Superior temporal gyrus (tissue), 1 donor: ENCODE data around the gene KIF11.

ENCODE experiments used
- DNase-seq: peaks from one replicate; pipeline ENCODE4 v3.0.0-alpha.2; 2016; ENCODE audit errors: extremely low spot score

The KIF11 gene

DNA sequence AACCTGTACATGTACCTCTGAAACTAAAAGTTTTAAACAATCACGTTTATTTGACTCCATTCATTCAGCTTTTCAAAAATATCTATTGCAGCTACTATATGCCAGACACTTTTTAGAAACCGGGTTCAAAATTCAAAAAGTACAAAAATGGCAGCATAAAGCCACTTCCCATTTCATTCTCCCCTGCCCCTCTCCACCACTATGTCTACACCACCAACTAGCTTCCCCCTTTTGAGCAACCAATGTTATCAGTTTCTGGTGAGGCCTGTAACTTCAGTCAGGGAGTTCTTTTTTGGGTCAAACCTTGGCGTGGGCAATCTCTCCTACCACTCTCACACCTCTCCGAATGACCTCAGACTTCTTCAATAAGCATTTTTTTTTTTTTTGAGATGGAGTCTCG, 85.3 kb downstream of the KIF11 start:
- no peak for DNase-seq

DNA sequence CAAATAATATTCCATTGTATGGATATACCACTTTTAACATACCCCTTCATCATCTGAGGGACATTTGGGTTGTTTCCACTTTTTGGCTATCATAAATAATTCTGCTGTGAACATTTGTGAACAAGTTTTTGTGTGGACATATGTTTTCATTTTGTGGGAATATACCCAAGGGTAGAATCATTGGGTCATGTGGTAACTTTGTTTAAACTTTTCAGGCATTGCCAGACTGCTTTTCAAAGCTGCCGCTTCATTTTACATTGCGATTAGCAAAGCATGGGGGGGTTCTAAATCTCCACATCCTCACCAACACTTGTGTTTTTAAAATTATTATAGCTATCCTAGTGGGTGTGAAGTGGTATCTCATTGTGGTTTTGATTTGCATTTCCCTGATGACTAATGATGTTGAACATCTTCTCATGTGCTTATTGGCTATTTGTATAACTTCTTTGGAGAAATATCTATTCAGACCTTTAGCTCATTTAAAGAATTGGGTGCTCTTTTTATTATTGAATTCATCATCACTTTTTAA, 88.4 kb downstream of the KIF11 start:
- no peak for DNase-seq

DNA sequence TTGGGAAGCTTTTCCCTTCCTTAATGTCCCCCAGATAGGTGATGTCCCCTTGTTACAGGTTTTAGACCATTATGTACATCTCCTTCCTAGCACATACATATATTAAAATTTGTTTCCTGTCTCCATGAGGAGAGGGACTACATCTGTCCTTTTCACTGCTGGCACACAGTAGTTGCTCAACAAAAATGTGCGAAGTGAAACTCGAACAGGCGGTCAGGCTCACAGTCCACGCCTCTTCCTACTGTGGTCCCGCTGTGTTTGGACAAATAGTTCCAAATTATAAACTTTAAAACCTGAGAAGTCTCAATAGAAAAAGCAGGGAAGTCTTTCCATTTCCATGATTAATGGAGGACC, 95.6 kb downstream of the KIF11 start:
- DNase-seq: no peak

DNA sequence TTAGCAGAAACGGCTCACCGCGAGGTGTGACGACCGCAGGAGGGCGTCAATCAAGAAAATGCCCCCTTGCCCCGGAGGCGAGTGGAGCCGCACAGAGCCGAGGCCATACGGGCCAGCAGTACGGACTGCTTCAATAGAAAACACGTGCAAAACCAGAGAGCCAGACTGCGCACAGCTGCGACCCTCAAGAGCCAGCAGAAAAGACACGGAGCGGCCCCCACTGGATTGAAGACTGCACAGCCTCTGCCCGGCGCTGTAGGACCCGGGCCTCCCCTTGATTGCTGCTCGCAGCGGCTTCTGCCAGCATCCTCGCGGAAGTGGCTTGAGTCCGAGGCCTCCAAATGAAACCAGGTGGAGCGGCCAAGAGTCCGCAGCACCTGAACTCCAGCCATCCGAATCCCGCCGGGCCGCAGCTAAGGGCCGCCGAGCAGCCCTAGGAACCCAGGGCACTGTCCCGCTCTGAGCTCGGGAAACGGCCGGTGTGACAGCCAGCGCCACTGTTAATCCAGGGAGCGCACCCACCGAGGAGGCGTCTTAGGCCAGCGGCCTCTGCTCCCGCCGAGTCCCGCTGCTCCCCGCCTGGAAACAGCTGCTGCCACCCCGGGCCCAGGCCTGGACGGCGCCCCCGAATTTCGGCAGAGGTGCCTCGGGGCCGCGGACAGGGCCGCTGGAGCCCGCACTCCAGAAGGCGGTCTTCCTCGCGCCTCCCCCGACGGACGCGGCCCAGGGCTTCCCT, 96.2 kb downstream of the KIF11 start:
- DNase-seq: no peak

DNA sequence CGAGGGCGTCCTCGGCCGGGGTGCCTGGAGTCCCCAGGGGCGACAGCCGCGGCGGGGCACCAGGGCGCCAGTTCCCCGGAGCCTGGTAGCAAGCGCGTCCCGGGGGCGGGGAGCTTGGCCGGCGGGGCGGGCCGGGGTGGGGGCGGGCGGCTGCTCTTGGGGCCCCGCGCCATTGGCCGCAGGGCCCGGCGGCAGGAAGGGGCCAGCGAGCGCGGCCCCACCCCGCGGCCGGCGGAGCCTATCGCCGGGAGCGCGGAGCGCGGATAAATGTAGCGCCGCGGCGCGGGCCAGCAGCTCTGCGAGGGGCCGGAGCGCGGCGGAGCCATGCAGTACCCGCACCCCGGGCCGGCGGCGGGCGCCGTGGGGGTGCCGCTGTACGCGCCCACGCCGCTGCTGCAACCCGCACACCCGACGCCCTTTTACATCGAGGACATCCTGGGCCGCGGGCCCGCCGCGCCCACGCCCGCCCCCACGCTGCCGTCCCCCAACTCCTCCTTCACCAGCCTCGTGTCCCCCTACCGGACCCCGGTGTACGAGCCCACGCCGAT, 96.8 kb downstream of the KIF11 start, which contains the start of gene HHEX:
HHEX (plus strand) TSS at position 293 of the 548 bp plus-strand sequence; CDS start at position 325, 32 bp downstream.
- no peak for DNase-seq

DNA sequence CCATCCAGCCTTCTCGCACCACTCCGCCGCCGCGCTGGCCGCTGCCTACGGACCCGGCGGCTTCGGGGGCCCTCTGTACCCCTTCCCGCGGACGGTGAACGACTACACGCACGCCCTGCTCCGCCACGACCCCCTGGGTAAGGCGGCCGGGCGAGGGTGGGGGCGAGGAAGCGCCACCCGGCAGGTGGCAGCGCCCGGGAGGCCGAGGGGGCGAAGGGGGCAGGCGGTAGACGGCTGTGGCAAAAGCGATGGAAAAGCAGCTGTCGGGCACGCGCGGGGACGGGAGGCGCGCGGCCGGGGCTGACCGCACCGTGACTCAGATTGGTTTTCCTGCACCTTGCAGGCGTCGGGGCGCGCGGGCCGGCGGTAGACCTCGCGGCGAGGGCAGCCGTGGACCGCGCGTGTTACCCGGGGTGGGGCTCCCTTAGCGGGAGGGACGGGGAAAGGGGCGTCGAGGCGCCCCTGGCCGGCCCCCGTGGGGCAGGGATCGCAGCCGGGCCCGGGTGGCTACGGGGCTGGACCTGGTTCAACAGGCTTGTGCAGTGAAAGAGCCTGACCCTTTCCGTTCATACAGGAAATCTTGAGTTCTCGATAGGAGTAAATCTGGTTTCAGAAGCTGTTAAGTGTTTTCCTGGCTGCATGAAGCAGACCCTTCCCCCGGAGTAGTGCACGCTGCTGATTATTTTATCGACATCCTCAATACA, 97.4 kb downstream of the KIF11 start:
- no peak for DNase-seq

DNA sequence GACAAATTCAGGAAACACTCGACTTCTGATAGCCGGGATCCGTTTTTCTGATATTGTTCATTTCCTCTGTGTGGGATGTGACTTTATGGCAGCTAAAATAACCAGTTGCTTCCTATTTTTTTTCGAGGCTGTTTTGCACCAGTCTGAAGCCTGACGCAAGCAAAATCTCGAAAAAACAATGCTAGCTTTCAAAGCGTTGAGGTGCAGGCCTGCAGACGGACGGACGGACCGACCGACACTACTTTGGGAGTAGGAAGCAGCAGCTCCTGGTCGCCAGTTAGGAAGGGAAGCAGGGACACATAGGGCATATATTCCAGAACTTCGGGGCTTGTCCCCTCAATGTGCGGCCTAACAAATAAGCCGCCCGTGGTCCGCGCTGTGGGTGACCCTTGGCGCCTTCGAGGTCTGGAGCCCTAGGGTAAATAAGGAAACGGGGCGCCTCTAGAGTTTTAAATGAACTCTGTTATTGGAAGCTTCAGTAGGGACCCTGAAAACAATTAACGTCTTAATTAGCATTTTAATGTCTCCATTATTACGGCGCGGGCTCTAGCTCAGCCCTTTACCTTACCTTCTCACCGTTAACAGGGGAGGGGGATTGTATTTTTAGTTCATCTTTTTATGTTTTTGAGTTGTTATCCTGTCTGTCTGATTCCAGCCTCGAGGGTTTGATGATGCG, 98.1 kb downstream of the KIF11 start:
- no peak for DNase-seq

DNA sequence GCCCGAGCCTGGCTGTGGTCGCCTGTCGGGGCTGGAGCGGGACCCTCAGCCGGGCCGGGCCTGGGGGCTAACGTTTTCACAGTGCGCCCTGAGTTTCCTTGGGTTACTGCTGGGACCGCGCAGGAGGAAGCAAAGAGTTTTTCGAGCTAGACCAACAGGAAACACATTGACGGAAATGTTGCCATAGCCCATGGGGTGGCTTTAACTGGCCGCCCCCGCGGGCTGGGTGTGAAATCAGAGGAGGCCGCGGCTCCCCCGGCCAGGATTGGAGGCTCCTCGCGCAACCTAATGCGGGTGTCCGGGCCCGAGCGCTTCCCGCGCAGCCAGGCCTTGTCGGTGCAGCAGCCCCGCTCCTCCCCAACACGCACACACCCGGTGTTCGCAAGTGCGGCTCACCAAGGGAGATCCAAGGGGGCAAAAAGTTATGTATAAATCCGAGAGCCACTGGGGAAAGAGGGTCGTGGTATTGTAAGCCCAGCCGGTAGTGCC, 98.7 kb downstream of the KIF11 start:
- no peak for DNase-seq

DNA sequence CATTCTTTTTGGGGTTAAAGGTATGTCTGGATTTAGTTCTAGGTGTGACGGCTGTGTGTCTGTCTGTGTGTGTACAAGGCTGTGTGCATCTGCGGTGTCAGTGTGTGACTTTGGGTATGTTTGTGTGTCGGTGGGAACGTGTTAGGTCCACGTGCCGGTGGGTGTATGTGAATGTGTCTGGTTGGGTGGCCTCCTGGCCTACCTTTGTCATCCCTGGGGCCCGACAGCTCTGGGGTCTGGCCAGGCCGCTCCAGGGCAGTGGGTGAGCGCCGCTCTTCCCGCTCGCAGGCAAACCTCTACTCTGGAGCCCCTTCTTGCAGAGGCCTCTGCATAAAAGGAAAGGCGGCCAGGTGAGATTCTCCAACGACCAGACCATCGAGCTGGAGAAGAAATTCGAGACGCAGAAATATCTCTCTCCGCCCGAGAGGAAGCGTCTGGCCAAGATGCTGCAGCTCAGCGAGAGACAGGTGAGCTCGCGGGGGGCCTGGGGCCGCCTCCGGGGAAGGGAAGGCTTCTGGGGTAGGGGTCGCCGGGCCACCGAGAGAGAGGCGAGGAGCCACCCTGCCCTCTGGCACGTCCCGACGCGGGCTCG, 99.2 kb downstream of the KIF11 start:
- no peak for DNase-seq

DNA sequence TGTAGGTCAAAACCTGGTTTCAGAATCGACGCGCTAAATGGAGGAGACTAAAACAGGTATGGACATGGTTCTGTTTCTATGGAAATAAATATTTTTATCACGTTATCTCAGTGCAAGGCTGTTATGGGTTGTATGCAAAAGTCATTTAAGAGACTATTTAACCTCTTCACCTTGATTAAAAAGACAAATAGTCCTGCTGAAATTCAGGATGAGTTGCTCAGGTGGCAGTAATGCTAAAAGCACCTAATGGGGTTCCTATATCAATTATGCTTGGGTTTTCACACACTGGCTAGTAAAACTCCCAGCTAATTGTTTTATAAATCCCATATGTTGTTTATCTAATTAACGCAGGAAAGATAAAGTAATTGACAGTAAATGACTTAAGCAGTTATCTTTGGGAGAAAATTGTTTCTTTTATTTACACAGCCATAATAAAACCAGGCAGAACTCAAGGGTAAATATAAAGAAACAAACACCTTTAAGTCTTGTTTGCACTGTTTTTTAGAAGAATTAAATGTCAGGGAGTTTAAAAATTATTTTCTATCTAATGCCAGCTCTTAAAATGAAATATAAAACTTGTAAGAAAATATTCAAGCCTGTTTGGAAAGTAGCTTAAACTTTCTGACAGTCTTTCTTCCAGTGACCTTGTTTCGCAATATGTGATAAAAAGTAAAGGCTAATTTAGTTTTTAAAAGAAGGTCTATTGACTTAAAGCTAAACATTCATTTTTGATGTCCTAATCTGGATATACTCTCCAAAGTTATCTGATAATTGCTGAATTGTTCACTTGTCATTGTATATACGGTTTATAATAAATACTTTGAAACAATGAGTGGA, 100.0 kb downstream of the KIF11 start:
- DNase-seq: no peak

DNA sequence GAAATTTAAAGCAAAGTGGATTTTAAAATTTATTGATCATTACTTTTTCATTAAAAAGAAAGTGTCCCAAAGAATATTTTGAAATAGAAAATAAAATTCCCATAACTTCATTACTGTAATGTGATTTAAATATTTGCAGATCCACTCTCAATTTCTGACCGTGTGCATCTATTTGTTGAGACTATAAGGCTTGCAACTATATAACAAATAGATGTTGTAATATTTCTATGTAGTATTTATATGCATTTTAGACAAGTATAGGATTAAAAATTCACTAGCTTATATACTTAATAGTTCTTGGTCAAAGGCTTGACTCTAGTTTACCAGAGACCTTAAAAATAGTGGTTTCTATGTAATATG, 100.6 kb downstream of the KIF11 start:
- DNase-seq: no peak

DNA sequence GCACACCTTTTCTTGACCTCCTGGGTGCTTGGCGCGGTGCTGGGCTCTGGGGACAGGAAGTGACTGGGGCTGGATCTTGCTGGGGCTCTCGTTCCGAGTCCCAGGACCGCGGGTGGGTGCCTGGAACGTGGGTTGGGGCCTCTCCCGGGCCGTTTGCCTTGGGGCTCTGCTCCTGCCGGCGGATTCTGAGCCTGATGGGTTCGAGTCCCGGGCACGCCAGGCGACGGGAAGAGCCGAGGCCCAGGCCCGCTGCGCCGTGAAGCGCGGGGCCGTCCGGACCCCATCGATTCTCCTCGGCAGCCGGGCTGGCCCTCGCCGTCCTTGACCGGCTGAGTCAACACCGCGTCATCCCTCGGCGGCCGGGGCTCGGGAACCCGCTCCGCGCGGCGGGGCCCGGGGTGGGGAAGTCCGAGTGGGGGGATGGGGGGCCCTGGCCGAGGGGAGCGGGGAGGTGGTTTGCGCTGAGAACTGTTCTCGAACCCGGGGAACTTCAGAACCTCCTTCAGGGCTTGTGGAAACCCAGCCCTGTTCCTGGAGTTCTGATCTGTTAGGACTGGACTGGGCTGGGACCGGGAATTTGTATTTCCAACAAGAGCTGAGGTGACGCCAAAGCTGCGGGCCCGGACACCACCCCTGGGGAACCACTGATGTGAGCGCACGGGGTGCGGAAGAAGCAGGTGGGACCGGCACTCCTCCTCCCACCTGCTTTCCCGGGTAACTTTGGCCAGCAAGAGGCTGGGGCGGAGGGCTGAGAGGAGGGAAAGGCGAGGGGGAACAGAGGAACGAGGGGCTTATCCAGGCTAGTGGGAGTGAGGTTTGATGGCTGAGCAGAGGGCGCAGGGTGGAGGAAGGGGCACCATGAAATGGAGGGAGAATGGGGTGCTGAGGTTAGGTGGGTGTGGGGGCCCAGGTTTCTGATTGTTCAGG, 103.0 kb downstream of the KIF11 start:
- no peak for DNase-seq

DNA sequence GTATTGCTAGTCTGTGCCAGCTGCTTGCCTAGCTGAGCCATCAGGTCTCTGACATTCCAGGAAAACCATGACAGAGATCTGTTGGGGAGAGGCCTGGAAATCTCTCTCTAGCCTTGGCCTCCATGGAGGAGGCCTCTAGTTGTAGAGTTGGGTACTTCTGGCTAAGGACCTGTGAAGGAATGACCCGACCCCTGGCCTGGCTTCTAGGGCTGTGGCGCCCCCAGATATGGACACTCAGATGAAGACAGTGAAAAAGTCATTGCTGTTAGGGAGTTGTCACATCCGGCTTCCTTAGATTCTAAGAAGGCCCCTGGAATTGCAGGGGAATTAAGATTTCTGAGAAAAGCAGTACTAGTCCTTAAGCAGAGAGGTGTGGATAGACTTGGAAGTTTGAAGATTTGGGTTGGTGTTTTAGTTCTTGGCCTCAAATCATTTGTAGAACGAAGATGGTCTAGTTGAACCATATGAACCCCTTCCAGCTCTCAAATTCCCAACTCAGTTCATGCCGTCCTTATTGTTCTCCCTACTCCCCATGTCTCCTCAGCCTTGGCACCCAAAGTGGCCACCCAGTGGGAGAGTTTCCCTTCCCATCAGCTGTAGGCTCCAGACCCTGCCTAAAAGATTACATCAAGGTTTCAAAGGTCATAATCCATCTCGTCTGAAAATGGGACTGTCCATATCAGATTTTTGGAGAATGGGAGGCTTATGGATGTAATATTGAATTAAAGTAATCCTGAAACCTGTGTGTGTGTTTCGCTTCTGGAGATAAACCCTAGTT, 103.9 kb downstream of the KIF11 start:
- no peak for DNase-seq

DNA sequence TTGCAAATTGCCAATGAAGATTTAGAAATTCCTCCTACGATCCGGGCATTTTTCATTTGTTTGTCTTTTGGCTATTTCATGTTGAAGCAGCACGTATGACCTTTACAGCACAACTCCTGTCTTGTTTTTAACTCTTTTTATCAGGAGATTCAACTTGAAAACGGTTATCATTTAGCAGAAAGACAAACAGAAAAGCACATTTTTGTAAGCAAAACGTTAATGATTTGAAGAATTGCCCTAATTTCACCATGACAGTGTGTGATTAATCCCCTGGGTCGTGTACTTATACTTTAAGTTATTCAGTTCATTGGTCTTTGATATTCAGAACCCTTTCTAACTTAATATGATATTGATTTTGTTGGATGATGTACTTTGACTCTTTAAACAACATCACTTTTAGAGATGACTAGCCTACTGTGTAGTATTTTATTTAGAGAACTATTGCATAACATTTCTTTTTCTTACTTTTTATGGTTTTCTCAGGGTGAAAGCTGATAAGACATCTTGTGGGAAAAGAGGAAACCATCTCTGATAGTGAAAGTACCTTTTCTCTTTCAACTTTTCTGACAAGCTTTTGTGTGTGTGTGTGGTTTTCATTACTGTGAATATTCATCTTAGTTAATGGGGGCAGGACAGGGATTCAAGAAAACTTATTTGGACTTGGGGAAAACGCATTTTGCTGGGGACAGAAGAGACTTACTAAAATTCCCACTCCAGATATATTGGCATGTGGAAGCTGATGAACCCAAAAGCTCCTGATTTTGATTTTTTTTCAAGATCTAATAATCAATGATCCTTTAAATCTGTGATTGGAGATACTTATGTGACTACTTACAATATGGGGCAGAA, 105.0 kb downstream of the KIF11 start:
- DNase-seq: no peak

DNA sequence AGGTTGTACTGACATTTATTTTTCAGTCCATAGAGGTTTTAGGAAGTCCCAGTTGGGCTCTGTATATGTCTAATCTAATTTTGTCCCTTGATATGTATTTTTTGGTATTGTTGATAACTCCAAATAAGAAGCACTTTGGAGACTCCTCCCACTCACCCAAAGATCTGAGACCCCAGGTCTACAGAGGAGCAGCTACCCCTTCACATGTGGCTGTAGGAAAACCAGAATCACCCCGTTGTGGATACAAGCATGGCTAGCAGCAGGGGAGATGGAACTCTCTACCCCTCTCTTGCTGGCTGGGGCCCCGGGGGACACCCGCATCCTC, 106.2 kb downstream of the KIF11 start:
- DNase-seq: no peak

DNA sequence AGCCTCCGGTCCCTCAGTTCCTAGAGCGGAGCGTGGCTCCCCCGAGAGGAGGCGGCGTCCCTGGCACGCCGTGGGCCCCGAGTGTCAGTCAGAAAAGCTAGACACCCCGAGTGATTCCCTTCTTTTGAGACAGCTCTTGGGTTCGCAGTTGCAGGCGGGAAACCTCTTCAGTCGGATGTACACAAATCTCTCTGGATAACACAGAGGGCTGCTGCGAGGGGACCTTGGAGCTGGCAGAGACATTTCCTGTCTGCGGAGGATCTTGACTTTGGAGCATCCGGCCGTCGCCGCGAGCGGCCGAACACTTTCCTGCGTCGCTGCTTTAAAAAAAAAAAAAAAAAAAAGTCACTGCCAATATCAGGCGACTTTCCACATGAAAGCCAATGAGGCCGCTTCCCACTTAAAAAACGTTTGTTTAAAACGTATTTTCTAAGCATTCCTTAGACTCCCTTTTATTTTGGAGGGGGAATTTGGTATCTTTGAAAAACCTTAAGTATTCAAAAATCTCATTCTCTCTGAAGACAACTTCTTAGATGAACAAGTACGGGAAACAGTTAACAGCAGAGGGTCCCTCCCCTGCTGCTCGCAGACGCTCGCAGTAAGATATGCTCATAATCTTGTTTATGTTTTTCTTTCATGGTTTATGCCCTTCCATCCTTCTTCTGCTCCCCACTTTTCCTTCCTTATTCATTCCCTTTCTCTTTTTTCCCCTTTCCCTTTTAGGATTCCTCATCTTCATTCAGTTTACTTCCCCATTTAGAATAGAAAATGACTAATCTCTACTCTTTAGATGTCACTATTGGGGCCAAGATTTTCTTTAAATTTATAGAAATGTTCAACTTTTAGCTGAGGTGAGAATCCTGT, 106.8 kb downstream of the KIF11 start:
- no peak for DNase-seq

DNA sequence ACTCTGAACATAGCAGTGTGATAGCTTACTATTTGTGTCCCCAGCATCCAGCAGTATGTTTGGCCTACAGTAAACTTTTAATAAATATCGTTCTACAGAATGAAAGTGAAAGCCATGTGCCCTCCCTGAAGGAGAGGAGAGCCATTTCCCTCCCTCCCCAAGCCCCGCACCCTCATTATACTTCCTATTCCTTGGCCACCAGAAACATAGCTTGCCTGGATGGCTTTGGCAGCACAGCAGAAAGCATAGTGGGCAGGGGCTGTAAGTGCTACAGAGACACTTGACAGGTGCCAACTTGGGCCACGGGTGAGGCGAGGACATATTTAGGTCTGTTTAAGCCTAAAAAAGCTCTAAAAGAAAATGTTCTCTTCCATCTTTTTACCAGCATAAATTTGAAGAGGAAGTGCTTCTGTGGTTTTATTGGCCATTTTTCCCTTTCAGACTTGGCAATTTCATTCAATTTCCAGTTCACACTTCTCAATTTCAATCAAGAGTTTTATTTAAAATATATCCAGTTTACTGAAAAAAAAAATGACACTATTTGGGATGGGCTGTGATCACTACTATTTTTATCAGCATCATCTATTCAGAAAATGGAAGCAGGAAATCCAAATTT, 109.5 kb downstream of the KIF11 start:
- no peak for DNase-seq
